ENCODE data around the gene RMP24.

The RMP24 gene

DNA sequence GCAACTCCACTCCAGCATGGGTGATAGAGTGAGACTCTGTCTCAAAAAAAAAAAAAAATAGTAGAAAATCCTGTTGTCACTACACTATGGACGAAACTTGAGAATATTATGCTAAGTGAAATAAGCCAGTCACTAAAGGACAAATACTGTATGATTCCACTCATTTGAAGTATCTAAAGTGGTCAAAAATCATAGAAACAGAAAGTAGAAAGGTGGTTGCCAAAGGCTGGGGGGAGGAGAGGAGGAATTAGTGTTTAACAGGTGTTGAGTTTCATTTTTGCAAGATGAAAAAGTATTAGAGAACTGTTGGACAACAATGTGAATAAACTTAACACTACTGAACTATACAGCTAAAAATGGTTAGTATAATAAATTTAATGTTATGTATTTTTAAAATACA, 18.8 kb upstream of the RMP24 start (continued):
- TF ChIP-seq, protein P1, sequence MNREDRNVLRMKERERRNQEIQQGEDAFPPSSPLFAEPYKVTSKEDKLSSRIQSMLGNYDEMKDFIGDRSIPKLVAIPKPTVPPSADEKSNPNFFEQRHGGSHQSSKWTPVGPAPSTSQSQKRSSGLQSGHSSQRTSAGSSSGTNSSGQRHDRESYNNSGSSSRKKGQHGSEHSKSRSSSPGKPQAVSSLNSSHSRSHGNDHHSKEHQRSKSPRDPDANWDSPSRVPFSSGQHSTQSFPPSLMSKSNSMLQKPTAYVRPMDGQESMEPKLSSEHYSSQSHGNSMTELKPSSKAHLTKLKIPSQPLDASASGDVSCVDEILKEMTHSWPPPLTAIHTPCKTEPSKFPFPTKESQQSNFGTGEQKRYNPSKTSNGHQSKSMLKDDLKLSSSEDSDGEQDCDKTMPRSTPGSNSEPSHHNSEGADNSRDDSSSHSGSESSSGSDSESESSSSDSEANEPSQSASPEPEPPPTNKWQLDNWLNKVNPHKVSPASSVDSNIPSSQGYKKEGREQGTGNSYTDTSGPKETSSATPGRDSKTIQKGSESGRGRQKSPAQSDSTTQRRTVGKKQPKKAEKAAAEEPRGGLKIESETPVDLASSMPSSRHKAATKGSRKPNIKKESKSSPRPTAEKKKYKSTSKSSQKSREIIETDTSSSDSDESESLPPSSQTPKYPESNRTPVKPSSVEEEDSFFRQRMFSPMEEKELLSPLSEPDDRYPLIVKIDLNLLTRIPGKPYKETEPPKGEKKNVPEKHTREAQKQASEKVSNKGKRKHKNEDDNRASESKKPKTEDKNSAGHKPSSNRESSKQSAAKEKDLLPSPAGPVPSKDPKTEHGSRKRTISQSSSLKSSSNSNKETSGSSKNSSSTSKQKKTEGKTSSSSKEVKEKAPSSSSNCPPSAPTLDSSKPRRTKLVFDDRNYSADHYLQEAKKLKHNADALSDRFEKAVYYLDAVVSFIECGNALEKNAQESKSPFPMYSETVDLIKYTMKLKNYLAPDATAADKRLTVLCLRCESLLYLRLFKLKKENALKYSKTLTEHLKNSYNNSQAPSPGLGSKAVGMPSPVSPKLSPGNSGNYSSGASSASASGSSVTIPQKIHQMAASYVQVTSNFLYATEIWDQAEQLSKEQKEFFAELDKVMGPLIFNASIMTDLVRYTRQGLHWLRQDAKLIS (CRISPR knock-in tag; IDR thresholded peaks at IDR 0.05; ENCODE audit: borderline replicate concordance): no peak

DNA sequence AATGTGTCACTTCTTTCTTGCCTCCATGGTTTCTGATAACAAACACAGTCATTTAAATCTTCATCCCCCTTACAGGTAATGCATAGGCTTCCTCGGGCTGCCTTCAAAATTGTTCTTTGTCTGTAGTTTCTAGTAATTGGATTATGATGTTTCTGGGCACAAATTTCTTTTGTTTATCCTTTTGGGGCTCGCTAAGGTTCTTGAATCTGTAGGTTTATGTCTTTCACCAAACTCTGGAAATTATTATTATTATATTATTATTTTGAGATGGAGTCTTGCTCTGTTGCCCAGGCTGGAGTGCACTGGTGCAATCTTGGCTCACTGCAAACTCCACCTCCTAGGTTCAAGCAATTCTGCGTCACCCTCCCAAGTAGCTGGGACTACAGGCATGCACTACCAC, 16.3 kb upstream of the RMP24 start:
- Mint-ChIP-seq H3K9me3 (peaks cover 26% of the 10 kb centered on the region), H3K4me3 (no peak overlapping the region), H3K27me3 (ENCODE audit: low read depth) (peaks cover 3% of the 10 kb centered on the region; the same call in 1 of the 2 replicates), H3K36me3 (peaks cover 16% of the 10 kb centered on the region), H3K27ac (no peak overlapping the region), H3K4me1 (no peaks in the 10 kb centered on the region)
- no peak for ATAC-seq
- POLR2A ChIA-PET: no interaction called here
- CTCF ChIA-PET: no interaction called here
- DNase-seq (ENCODE audit: low spot score): no peak
- TF ChIP-seq, protein P2, sequence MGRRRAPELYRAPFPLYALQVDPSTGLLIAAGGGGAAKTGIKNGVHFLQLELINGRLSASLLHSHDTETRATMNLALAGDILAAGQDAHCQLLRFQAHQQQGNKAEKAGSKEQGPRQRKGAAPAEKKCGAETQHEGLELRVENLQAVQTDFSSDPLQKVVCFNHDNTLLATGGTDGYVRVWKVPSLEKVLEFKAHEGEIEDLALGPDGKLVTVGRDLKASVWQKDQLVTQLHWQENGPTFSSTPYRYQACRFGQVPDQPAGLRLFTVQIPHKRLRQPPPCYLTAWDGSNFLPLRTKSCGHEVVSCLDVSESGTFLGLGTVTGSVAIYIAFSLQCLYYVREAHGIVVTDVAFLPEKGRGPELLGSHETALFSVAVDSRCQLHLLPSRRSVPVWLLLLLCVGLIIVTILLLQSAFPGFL (CRISPR knock-in tag; IDR thresholded peaks at IDR 0.05; ENCODE audit: borderline replicate concordance): no peak

DNA sequence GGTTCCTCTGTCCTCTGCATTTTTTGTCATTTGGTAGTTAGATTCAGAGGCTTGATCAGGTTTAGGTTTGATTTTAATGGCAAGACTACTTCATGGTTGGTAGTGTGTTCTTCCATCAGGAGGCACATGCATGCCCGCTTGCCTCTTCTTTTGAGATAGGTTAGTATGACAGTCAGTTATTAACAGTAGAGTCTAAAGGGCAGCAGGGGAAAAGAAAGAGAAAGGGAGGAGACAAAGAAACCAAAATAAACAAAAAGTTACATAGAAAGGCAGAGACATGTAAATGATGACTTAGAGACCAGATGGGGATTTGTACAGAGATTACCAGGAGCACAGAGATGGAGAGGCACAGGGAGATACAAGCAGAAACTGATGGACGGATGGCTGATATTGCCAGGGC, 10.2 kb upstream of the RMP24 start:
- DNase-seq (ENCODE audit: low spot score): no peak
- H3K36me3 Mint-ChIP-seq: peaks cover 15% of the 10 kb centered on the region
- no peak for ATAC-seq
- peaks cover 7% of the 10 kb centered on the region; the same call in 1 of the 2 replicates for H3K27me3 Mint-ChIP-seq (ENCODE audit: low read depth)
- no peak for TF ChIP-seq EMX1 (CRISPR knock-in tag; IDR thresholded peaks at IDR 0.05)
- no peak for TF ChIP-seq RORB (CRISPR knock-in tag; IDR thresholded peaks at IDR 0.05)
- no peak for TF ChIP-seq TEAD4 (CRISPR knock-in tag; IDR thresholded peaks at IDR 0.05)
- TF ChIP-seq, protein P3, sequence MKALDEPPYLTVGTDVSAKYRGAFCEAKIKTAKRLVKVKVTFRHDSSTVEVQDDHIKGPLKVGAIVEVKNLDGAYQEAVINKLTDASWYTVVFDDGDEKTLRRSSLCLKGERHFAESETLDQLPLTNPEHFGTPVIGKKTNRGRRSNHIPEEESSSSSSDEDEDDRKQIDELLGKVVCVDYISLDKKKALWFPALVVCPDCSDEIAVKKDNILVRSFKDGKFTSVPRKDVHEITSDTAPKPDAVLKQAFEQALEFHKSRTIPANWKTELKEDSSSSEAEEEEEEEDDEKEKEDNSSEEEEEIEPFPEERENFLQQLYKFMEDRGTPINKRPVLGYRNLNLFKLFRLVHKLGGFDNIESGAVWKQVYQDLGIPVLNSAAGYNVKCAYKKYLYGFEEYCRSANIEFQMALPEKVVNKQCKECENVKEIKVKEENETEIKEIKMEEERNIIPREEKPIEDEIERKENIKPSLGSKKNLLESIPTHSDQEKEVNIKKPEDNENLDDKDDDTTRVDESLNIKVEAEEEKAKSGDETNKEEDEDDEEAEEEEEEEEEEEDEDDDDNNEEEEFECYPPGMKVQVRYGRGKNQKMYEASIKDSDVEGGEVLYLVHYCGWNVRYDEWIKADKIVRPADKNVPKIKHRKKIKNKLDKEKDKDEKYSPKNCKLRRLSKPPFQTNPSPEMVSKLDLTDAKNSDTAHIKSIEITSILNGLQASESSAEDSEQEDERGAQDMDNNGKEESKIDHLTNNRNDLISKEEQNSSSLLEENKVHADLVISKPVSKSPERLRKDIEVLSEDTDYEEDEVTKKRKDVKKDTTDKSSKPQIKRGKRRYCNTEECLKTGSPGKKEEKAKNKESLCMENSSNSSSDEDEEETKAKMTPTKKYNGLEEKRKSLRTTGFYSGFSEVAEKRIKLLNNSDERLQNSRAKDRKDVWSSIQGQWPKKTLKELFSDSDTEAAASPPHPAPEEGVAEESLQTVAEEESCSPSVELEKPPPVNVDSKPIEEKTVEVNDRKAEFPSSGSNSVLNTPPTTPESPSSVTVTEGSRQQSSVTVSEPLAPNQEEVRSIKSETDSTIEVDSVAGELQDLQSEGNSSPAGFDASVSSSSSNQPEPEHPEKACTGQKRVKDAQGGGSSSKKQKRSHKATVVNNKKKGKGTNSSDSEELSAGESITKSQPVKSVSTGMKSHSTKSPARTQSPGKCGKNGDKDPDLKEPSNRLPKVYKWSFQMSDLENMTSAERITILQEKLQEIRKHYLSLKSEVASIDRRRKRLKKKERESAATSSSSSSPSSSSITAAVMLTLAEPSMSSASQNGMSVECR (CRISPR knock-in tag; IDR thresholded peaks at IDR 0.05; ENCODE audit: borderline replicate concordance): no peak
- TF ChIP-seq JAZF1 (CRISPR knock-in tag; IDR thresholded peaks at IDR 0.05): no peak
- no peak for TF ChIP-seq CREM (CRISPR knock-in tag; IDR thresholded peaks at IDR 0.05)
- no peak for TF ChIP-seq TEAD1 (CRISPR knock-in tag; IDR thresholded peaks at IDR 0.05)
- TF ChIP-seq, protein P4, sequence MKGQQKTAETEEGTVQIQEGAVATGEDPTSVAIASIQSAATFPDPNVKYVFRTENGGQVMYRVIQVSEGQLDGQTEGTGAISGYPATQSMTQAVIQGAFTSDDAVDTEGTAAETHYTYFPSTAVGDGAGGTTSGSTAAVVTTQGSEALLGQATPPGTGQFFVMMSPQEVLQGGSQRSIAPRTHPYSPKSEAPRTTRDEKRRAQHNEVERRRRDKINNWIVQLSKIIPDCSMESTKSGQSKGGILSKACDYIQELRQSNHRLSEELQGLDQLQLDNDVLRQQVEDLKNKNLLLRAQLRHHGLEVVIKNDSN (CRISPR knock-in tag; IDR thresholded peaks at IDR 0.05): no peak
- TF ChIP-seq TP53 (CRISPR knock-in tag; IDR thresholded peaks at IDR 0.05): no peak
- H3K4me3 Mint-ChIP-seq: no peak overlapping the region
- no peak overlapping the region for H3K27ac Mint-ChIP-seq
- POLR2A ChIA-PET: no interaction called here
- no peaks in the 10 kb centered on the region for H3K4me1 Mint-ChIP-seq
- CTCF ChIA-PET: interaction anchor here (1.2 kb wide), 1 partner anchor 12 kb away, joined by 3 read pairs; no protein-coding TSS in a partner anchor
- peaks cover 26% of the 10 kb centered on the region for H3K9me3 Mint-ChIP-seq

DNA sequence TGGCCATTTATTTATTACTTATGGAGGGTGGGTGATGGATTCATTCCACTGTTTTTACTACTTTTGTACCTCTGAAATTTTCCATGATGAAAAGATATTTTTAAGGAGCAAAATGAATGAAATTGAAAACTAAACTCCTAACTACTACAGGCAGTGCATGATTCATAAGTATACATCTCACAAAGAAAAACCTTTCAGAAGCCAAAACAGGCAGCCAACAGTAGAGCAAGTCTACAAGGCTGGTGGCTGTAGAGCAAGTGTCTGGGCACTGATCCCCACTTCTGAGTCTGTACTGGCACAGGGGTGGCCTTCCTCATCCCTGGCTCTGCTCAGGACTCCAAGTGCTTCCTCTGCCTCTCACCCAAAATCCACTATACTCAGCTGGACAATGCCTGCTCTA, 8.2 kb upstream of the RMP24 start:
- Mint-ChIP-seq H3K27me3 (ENCODE audit: low read depth) (peaks cover 11% of the 10 kb centered on the region), H3K9me3 (peaks cover 33% of the 10 kb centered on the region), H3K4me3 (no peak overlapping the region), H3K36me3 (peaks cover 23% of the 10 kb centered on the region), H3K4me1 (no peaks in the 10 kb centered on the region), H3K27ac (no peak overlapping the region)
- ChIA-PET CTCF (no interaction called here), POLR2A (no interaction called here)
- ATAC-seq (no peak), DNase-seq (ENCODE audit: low spot score) (no peak)
- TF ChIP-seq SMAD4 (CRISPR knock-in tag; IDR thresholded peaks at IDR 0.05) (no peak), NFYB (CRISPR knock-in tag; conservative IDR thresholded peaks at IDR 0.05; ENCODE audit: low read depth) (no peak), MYBL2 (CRISPR knock-in tag; IDR thresholded peaks at IDR 0.05) (no peak), ZNF232 (CRISPR knock-in tag; IDR thresholded peaks at IDR 0.05) (no peak), HMGA2 (CRISPR knock-in tag; IDR thresholded peaks at IDR 0.05) (no peak), NR2C2 (CRISPR knock-in tag; IDR thresholded peaks at IDR 0.05) (no peak)
- TF ChIP-seq, protein P4 (CRISPR knock-in tag; IDR thresholded peaks at IDR 0.05): no peak
- TF ChIP-seq, protein P5, sequence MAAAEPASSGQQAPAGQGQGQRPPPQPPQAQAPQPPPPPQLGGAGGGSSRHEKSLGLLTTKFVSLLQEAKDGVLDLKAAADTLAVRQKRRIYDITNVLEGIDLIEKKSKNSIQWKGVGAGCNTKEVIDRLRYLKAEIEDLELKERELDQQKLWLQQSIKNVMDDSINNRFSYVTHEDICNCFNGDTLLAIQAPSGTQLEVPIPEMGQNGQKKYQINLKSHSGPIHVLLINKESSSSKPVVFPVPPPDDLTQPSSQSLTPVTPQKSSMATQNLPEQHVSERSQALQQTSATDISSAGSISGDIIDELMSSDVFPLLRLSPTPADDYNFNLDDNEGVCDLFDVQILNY (CRISPR knock-in tag; IDR thresholded peaks at IDR 0.05): no peak

Data from WTC11 (cell line).